RWPE2 (cell line): Measurements from ENCODE around the gene HOMEZ.

Experiments
- ATAC-seq: fragments of 200-7000 bp; cut with Tn5 transposase; 3 replicates; pipeline ENCODE4 v1.9.1; 2021; ENCODE audit warnings: low read depth
- DNase-seq: peaks from one replicate; pipeline ENCODE4 v3.0.0-alpha.2; 2020; ENCODE audit warnings: low spot score
- H3K27ac ChIP-seq: fragments of 450-650 bp; 2 replicates; pipeline ENCODE4 v1.5.1; 2017; ENCODE audit warnings: mild to moderate bottlenecking; ENCODE audit not compliant: poor library complexity, severe bottlenecking
- H3K27me3 ChIP-seq: fragments of 250-450 bp; sonication (Bioruptor Pico); 2 replicates; pipeline ENCODE4 v1.5.1; 2021; ENCODE audit warnings: mild to moderate bottlenecking, moderate library complexity; ENCODE audit not compliant: insufficient read depth, poor library complexity, severe bottlenecking
- H3K36me3 ChIP-seq: fragments of 250-450 bp; sonication (Bioruptor Pico); 2 replicates; pipeline ENCODE4 v1.5.1; 2020; ENCODE audit warnings: low read depth, mild to moderate bottlenecking, moderate library complexity
- H3K4me1 ChIP-seq: fragments of 250-450 bp; sonication (Bioruptor Pico); 2 replicates; pipeline ENCODE4 v1.5.1; 2021; ENCODE audit warnings: mild to moderate bottlenecking, moderate library complexity; ENCODE audit not compliant: insufficient read depth, poor library complexity, severe bottlenecking
- H3K4me3 ChIP-seq: fragments of 250-450 bp; sonication (Bioruptor Pico); 2 replicates; pipeline ENCODE4 v1.5.1; 2021; ENCODE audit warnings: mild to moderate bottlenecking, moderate library complexity; ENCODE audit not compliant: severe bottlenecking
- H3K9me3 ChIP-seq: fragments of 250-450 bp; sonication (Bioruptor Pico); 2 replicates; pipeline ENCODE4 v1.5.1; 2021; ENCODE audit warnings: mild to moderate bottlenecking, moderate library complexity; ENCODE audit not compliant: severe bottlenecking
- TF ChIP-seq, protein P1 (sequence below): fragments of 450-650 bp; IDR thresholded peaks from one replicate; pipeline ENCODE4 v1.5.1; 2017; ENCODE audit warnings: mild to moderate bottlenecking, moderate library complexity; ENCODE audit not compliant: poor library complexity, severe bottlenecking

HOMEZ gene

GRCh38 chr14:23306412-23307145, 20.6 kb upstream of the HOMEZ start, which contains the start of gene BCL2L2:
TSS of gene BCL2L2 (plus strand) at chr14:23306833. CDS start at chr14:23307768, 935 bp downstream.
- Histone ChIP-seq H3K27me3 (no peaks in the 10 kb centered on the region), H3K4me3 (peak within 1 kb of the TSS; percentile 81), H3K9me3 (no peaks in the 10 kb centered on the region), H3K36me3 (peaks cover 43% of the 10 kb centered on the region), H3K27ac (peak within 1 kb of the TSS; percentile 65), H3K4me1 (peaks cover 16% of the 10 kb centered on the region)
- peak; percentile 53 for ATAC-seq
- TF ChIP-seq, protein P1, sequence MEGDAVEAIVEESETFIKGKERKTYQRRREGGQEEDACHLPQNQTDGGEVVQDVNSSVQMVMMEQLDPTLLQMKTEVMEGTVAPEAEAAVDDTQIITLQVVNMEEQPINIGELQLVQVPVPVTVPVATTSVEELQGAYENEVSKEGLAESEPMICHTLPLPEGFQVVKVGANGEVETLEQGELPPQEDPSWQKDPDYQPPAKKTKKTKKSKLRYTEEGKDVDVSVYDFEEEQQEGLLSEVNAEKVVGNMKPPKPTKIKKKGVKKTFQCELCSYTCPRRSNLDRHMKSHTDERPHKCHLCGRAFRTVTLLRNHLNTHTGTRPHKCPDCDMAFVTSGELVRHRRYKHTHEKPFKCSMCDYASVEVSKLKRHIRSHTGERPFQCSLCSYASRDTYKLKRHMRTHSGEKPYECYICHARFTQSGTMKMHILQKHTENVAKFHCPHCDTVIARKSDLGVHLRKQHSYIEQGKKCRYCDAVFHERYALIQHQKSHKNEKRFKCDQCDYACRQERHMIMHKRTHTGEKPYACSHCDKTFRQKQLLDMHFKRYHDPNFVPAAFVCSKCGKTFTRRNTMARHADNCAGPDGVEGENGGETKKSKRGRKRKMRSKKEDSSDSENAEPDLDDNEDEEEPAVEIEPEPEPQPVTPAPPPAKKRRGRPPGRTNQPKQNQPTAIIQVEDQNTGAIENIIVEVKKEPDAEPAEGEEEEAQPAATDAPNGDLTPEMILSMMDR, result no peak
- peak; percentile 94 for DNase-seq

DNA sequence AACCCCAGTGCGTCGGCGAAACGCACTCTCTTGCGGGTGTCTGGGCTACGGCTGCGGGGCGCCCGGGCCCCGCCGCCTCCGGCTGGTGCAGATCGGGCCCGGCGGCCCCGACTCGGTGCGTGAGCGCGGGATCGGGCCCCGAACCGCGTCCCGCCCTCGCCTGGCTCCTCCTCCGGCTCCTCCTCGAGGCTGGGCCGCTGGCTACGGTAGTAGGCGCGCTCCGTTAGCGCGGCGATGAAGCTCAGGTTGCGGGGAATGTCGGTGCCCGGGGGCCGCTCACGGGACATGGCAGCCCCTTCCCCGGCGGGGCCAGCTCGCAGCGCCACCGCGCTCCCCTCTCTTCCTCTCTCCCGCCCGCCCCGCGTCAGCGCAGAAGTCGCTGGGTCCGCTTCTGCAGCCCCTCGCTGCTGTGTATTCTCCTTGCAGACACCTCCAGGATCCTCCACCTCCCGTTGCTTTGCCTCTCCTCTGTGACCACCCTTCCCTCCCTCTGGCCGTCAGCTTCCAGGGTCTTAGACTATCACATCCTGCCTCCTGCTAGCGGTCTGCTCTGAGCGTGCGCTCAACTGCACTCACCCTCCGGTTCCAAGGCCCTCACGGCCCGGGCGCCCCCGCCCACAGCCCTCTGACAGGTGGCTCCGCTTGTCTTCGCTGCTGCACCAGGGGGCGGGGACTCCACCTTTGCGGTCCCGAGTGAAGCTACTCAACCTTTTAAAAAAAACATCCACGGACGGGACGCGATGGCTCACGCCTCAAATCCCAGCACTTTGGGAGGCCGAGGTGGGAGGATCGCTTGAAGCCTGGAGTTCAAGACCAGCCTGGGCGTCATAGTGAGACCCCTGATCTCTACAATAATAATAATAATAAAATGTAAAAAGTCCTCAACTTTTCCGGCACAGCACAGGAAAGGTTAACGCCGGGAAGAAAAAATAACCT, 16.6 kb upstream of the HOMEZ start, which contains the start of gene PPP1R3E:
Gene PPP1R3E, minus strand, starts transcription at position 570 of the 936 bp plus-strand sequence. Its CDS starts 283 bp downstream, at position 287.
- H3K36me3 ChIP-seq, result peaks cover 3% of the 10 kb centered on the region
- H3K27ac ChIP-seq, result peak within 1 kb of the TSS; percentile 73
- no peaks in the 10 kb centered on the region for H3K27me3 ChIP-seq

GRCh38 chr14:23301969-23302289, 16.0 kb upstream of the HOMEZ start:
- Histone ChIP-seq H3K9me3 (no peaks in the 10 kb centered on the region), H3K4me3 (peak overlapping the region; percentile 68), H3K4me1 (peaks cover 12% of the 10 kb centered on the region), H3K36me3 (no peaks in the 10 kb centered on the region), H3K27ac (peak overlapping the region; percentile 73), H3K27me3 (no peaks in the 10 kb centered on the region)
- ATAC-seq, result peak; percentile 12; the same call in 2 of the 3 replicates
- peak; percentile 80 for DNase-seq
- TF ChIP-seq, protein P1, result peak; percentile 23

More for the DNA sequence above, 16.6 kb upstream of the HOMEZ start, which contains the start of gene PPP1R3E:
- TF ChIP-seq, protein P1, result no peak
- Histone ChIP-seq H3K4me1 (peaks cover 16% of the 10 kb centered on the region), H3K9me3 (no peaks in the 10 kb centered on the region), H3K4me3 (peak within 1 kb of the TSS; percentile 68)
- DNase-seq, result peak; percentile 85
- ATAC-seq, result peak; percentile 57

GRCh38 chr14:23301288-23301968, 15.5 kb upstream of the HOMEZ start:
- DNase-seq (peak; percentile 99), ATAC-seq (peak; percentile 82)
- TF ChIP-seq, protein P1, result peak; percentile 99
- no peaks in the 10 kb centered on the region for H3K36me3 ChIP-seq
- peak overlapping the region; percentile 68 for H3K4me3 ChIP-seq
- peak overlapping the region; percentile 73 for H3K27ac ChIP-seq
- H3K4me1 ChIP-seq, result peaks cover 12% of the 10 kb centered on the region
- no peaks in the 10 kb centered on the region for H3K9me3 ChIP-seq
- no peaks in the 10 kb centered on the region for H3K27me3 ChIP-seq
